ENCODE measurements around the gene CNOT1.

The CNOT1 gene

GRCh38 chr16:58507963-58508670 is 121.5 kb downstream of the CNOT1 start (continued):
- TF ChIP-seq, protein P1, sequence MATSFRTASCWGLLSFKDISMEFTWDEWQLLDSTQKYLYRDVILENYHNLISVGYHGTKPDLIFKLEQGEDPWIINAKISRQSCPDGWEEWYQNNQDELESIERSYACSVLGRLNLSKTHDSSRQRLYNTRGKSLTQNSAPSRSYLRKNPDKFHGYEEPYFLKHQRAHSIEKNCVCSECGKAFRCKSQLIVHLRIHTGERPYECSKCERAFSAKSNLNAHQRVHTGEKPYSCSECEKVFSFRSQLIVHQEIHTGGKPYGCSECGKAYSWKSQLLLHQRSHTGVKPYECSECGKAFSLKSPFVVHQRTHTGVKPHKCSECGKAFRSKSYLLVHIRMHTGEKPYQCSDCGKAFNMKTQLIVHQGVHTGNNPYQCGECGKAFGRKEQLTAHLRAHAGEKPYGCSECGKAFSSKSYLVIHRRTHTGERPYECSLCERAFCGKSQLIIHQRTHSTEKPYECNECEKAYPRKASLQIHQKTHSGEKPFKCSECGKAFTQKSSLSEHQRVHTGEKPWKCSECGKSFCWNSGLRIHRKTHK (tag by site-specific recombination; IDR thresholded peaks at IDR 0.05) = no peak
- TF ChIP-seq ZNF571 (tag by site-specific recombination; IDR thresholded peaks at IDR 0.05) (no peak), ZNF747 (tag by site-specific recombination; IDR thresholded peaks at IDR 0.05) (no peak)

GRCh38 chr16:58507195-58507962 is 122.2 kb downstream of the CNOT1 start:
- H3K4me1 ChIP-seq (ENCODE audit: control insufficient read depth, insufficient read depth, low read length) = no peaks in the 10 kb centered on the region
- peaks cover 0 to 14% of the 10 kb centered on the region in 2 experiments; a peak in 1 of 3 replicates for H3K36me3 ChIP-seq (ENCODE audit: control insufficient read depth in 2 of 2, insufficient read depth in 1 of 2, low read length in 2 of 2)
- H3K4me3 ChIP-seq (ENCODE audit: low read depth, low read length) = no peak overlapping the region
- H3K9me3 ChIP-seq (ENCODE audit: control insufficient read depth, insufficient read depth, low read depth, low read length) = no peaks in the 10 kb centered on the region
- no peak for TF ChIP-seq BCL11B (tag by site-specific recombination; IDR thresholded peaks at IDR 0.05; ENCODE audit: low read depth)
- TF ChIP-seq ZNF19 (tag by site-specific recombination; IDR thresholded peaks at IDR 0.05; ENCODE audit: low read depth) = no peak
- TF ChIP-seq KLF1 (tag by site-specific recombination; IDR thresholded peaks at IDR 0.05) = no peak
- no peak for TF ChIP-seq ZSCAN23 (tag by site-specific recombination; IDR thresholded peaks at IDR 0.05)
- TF ChIP-seq, protein P2, sequence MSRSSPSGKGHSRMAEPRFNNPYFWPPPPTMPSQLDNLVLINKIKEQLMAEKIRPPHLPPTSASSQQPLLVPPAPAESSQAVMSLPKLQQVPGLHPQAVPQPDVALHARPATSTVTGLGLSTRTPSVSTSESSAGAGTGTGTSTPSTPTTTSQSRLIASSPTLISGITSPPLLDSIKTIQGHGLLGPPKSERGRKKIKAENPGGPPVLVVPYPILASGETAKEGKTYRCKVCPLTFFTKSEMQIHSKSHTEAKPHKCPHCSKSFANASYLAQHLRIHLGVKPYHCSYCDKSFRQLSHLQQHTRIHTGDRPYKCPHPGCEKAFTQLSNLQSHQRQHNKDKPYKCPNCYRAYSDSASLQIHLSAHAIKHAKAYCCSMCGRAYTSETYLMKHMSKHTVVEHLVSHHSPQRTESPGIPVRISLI (tag by site-specific recombination; IDR thresholded peaks at IDR 0.05) = no peak
- no peak for TF ChIP-seq ZNF544 (tag by site-specific recombination; IDR thresholded peaks at IDR 0.05)
- no peak for TF ChIP-seq BCL11A (tag by site-specific recombination; IDR thresholded peaks at IDR 0.05; ENCODE audit: low read depth)
- no peak for TF ChIP-seq ZNF529 (tag by site-specific recombination; IDR thresholded peaks at IDR 0.05; ENCODE audit: insufficient replicate concordance)
- no peak for TF ChIP-seq ZNF426 (tag by site-specific recombination; IDR thresholded peaks at IDR 0.05)
- TF ChIP-seq ZNF830 (tag by site-specific recombination; IDR thresholded peaks at IDR 0.05; ENCODE audit: low read depth) = no peak
- no peak for TF ChIP-seq ZNF792 (tag by site-specific recombination; IDR thresholded peaks at IDR 0.05)
- TF ChIP-seq ZFHX2 (tag by site-specific recombination; conservative IDR thresholded peaks at IDR 0.05) = no peak
- TF ChIP-seq ZNF791 (tag by site-specific recombination; IDR thresholded peaks at IDR 0.05) = no peak
- TF ChIP-seq ZNF560 (tag by site-specific recombination; IDR thresholded peaks at IDR 0.05; ENCODE audit: borderline replicate concordance) = no peak
- TF ChIP-seq ZSCAN5A (tag by site-specific recombination; IDR thresholded peaks at IDR 0.05) = no peak
- TF ChIP-seq ZNF580 (tag by site-specific recombination; IDR thresholded peaks at IDR 0.05) = no peak
- H3K27ac ChIP-seq (ENCODE audit: extremely low read depth, low read depth, low read length) = no peak overlapping the region
- CTCF ChIA-PET = interaction anchor here (1.0 to 2.3 kb wide), 2 partner anchors 12 to 249 kb away, joined by 3 to 7 read pairs; no protein-coding TSS in a partner anchor
- POLR2A ChIA-PET = no interaction called here
